PC-9 (cell line): ENCODE measurements around the gene PTPN14.

Source experiments
- CTCF ChIP-seq: fragments of 200-600 bp; sonication (generic); conservative IDR thresholded peaks from 2 replicates; pipeline ENCODE4 v1.6.1; 2017; ENCODE audit warnings: mixed run types, antibody characterized with exemption, mild to moderate bottlenecking, moderate library complexity
- EZH2 ChIP-seq: fragments of 200-600 bp; sonication (generic); IDR thresholded peaks from 2 replicates; pipeline ENCODE4 v1.8.0; 2017; ENCODE audit warnings: antibody characterized with exemption, low read depth

GRCh38 chr1:214425101-214425500 lies 126.3 kb downstream of the PTPN14 start:
- TF ChIP-seq CTCF (no peak), EZH2 (no peak)
